ENCODE measurements around the gene RPL10. TPM values are rescaled to one million over a fixed set of nuclear protein-coding genes. Genes with fewer than 3 reads are reported as not detected.

RPL10 gene
- total RNA-seq, 6 experiments from 2014 or later: 899 to 1,899 (median 1,157) TPM

DNA sequence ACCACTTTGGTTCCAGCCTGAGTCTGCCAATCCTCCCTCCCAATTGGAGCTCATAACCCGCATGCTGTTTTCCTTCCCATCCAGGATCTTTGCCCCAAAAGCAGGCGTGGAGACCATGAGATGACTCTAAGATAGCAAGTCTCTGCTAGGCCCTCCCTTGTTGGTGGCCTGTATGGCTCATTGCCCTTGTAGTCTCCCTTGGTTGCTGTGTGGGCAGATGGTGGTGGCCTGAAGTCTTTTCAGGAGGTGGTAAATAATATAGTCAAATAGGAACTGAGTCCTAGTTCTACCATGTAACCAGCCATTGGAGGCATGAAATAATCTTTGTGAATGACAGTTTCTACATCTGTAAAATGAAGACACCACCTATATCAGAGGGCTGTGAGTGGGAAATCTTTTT is 31.5 kb downstream of the RPL10 start:
- WGBS (ENCODE audit: insufficient coverage, low coverage, low lambda C conversion rate, missing lambda C conversion rate): 88% methylated on average over 2 of the region's 2 CpGs
- H3K27me3 ChIP-seq: no peaks in the 10 kb centered on the region
- H3K9me3 ChIP-seq: no peaks in the 10 kb centered on the region
- DNase-seq: no peak
- intact Hi-C loops (cut with DNase I): no loop called here
- peaks cover 0 to under 1% (median 0%) of the 10 kb centered on the region in 4 donors for H3K36me3 ChIP-seq
- no peak overlapping the region for H3K27ac ChIP-seq
- no peak for TF ChIP-seq POLR2A (IDR thresholded peaks at IDR 0.05)
- TF ChIP-seq, protein P1, sequence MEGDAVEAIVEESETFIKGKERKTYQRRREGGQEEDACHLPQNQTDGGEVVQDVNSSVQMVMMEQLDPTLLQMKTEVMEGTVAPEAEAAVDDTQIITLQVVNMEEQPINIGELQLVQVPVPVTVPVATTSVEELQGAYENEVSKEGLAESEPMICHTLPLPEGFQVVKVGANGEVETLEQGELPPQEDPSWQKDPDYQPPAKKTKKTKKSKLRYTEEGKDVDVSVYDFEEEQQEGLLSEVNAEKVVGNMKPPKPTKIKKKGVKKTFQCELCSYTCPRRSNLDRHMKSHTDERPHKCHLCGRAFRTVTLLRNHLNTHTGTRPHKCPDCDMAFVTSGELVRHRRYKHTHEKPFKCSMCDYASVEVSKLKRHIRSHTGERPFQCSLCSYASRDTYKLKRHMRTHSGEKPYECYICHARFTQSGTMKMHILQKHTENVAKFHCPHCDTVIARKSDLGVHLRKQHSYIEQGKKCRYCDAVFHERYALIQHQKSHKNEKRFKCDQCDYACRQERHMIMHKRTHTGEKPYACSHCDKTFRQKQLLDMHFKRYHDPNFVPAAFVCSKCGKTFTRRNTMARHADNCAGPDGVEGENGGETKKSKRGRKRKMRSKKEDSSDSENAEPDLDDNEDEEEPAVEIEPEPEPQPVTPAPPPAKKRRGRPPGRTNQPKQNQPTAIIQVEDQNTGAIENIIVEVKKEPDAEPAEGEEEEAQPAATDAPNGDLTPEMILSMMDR (IDR thresholded peaks at IDR 0.05): no peak
- ATAC-seq: no peak
- peaks cover 0 to 11% (median 0%) of the 10 kb centered on the region in 4 donors for H3K4me1 ChIP-seq
- no peak overlapping the region for H3K4me3 ChIP-seq

DNA sequence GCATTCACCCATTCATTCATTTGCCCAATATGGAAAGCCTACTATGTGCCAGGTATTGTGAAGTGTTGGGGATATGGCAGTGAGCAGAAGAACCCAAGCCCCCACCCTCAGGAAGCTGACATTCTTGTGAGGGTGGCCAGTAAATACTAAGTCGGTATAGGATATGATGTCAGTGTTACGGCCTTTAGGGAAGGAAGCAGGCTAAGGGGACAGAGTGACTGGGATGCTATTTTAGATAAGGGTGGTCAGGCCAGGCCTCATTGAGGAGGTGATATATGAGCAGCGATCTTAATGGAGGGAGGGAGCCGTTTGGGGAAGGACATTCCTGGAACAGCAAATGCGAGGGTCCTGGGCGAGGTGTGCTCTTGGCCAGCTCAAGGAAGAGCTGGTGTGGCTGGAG is 32.3 kb downstream of the RPL10 start:
- Histone ChIP-seq H3K27ac (no peak overlapping the region), H3K4me1 (peaks cover 0 to 11% (median 0%) of the 10 kb centered on the region in 4 donors), H3K36me3 (peaks cover 0 to 2% (median 0%) of the 10 kb centered on the region in 4 donors), H3K9me3 (no peaks in the 10 kb centered on the region), H3K4me3 (no peak overlapping the region), H3K27me3 (no peaks in the 10 kb centered on the region)
- intact Hi-C loops (cut with DNase I): no loop called here
- ATAC-seq (no peak), DNase-seq (no peak)
- TF ChIP-seq, protein P1 (IDR thresholded peaks at IDR 0.05): no peak
- no peak for TF ChIP-seq POLR2A (IDR thresholded peaks at IDR 0.05)
- WGBS (ENCODE audit: insufficient coverage, low coverage, low lambda C conversion rate, missing lambda C conversion rate): 63% methylated on average over 6 of the region's 6 CpGs

DNA sequence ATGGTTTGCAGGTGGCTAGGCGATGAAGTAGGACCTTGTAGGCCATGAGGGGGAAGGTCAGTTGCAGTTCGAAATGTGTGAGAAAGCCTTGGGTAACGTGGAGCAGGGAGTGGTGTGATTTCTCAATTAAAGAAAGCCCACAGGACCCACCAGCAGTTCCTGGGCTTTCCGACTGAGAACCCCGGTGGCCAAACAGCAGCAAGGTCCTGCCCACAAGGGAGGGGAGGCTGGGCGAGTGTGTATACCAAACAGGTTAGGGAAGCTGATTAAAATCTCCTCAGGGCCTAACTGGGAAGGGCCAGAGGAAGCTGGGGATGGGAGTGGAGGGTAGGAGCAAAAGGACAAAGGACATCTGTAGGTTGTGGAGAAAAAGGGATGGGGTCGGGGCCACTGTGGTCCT is 32.7 kb downstream of the RPL10 start:
- DNase-seq (no peak), ATAC-seq (no peak)
- Histone ChIP-seq H3K27ac (no peak overlapping the region), H3K9me3 (no peaks in the 10 kb centered on the region), H3K36me3 (peaks cover 0 to 2% (median 0%) of the 10 kb centered on the region in 4 donors), H3K4me1 (peaks cover 0 to 11% (median 0%) of the 10 kb centered on the region in 4 donors), H3K4me3 (no peak overlapping the region), H3K27me3 (no peaks in the 10 kb centered on the region)
- WGBS (ENCODE audit: insufficient coverage, low coverage, low lambda C conversion rate, missing lambda C conversion rate): 60% methylated on average over 7 of the region's 7 CpGs
- TF ChIP-seq, protein P1 (IDR thresholded peaks at IDR 0.05): no peak
- no peak for TF ChIP-seq POLR2A (IDR thresholded peaks at IDR 0.05)
- intact Hi-C loops (cut with DNase I): no loop called here

DNA sequence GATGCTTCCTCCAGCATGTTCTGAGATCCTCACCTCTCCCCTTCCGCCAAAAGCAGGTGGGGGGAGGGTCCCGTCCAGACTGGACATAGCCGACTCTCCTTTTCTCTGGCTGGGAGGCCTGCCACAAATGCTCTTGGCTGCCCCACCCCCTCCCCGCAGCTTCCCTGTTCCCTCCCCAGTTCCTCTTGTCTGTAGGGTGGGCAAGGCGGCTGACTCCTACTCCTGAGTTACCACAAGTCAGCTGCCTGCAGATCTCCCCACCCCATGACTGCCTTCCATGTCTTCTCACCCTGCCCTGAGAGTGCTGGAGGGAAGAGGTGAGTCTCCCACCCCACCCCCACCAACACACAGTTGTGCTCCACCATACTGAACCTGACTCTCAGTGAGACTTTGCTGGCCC is 33.2 kb downstream of the RPL10 start:
- H3K4me1 ChIP-seq: peaks cover 0 to 11% (median 0%) of the 10 kb centered on the region in 4 donors
- WGBS (ENCODE audit: insufficient coverage, low coverage, low lambda C conversion rate, missing lambda C conversion rate): 77% methylated on average over 4 of the region's 5 CpGs
- intact Hi-C loops (cut with DNase I): no loop called here
- no peaks in the 10 kb centered on the region for H3K9me3 ChIP-seq
- no peak overlapping the region for H3K27ac ChIP-seq
- DNase-seq (no peak), ATAC-seq (peak in 2 of 4 donors; percentile 2 to 11)
- peaks cover 0 to 2% (median 0%) of the 10 kb centered on the region in 4 donors for H3K36me3 ChIP-seq
- no peak overlapping the region for H3K4me3 ChIP-seq
- H3K27me3 ChIP-seq: no peaks in the 10 kb centered on the region
- no peak for TF ChIP-seq POLR2A (IDR thresholded peaks at IDR 0.05)
- TF ChIP-seq, protein P1 (IDR thresholded peaks at IDR 0.05): no peak

DNA sequence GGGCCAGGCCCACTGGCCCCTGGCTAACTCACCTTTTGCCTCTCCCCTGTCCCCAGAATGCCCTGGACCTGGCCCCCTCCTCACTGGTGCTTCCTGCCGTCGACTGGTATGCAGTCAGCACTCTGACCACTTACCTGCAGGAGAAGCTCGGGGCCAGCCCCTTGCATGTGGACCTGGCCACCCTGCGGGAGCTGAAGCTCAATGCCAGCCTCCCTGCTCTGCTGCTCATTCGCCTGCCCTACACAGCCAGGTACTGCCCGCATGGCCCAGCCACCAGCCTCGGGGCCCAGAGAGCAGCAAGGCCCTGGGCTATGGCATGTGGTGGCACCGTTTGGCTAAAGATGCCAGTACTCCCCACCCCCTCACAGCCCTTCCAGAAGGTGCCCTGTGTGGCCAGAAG is 34.0 kb downstream of the RPL10 start:
- no peaks in the 10 kb centered on the region for H3K27me3 ChIP-seq
- DNase-seq (no peak), ATAC-seq (no peak)
- H3K36me3 ChIP-seq: peaks cover 0 to 2% (median 0%) of the 10 kb centered on the region in 4 donors
- H3K9me3 ChIP-seq: no peaks in the 10 kb centered on the region
- intact Hi-C loops (cut with DNase I): no loop called here
- no peak overlapping the region for H3K4me3 ChIP-seq
- no peak overlapping the region for H3K27ac ChIP-seq
- WGBS (ENCODE audit: insufficient coverage, low coverage, low lambda C conversion rate, missing lambda C conversion rate): no CpG with 5 or more reads among the region's 8 CpGs
- TF ChIP-seq, protein P1 (IDR thresholded peaks at IDR 0.05): no peak
- no peak for TF ChIP-seq POLR2A (IDR thresholded peaks at IDR 0.05)
- peaks cover 0 to 9% (median 0%) of the 10 kb centered on the region in 4 donors for H3K4me1 ChIP-seq

Measured in right lobe of liver (tissue), 6 donors.